HG02678 (cell line): Measurements from ENCODE around the gene TMC8.
A peak's percentile ranks its signal among the peaks of the same experiment; 100 is the strongest.
"Not testable (repeated sequence)": the region's sequence is repeated elsewhere in the genome, so short reads cannot be mapped to it uniquely, and the experiment has no call there.

Source experiments
- ATAC-seq: cut with Tn5 transposase; IDR thresholded peaks from one replicate; pipeline ENCODE4 v1.9.1; 2021; ENCODE audit warnings: mild to moderate bottlenecking, moderate library complexity; ENCODE audit not compliant: unreplicated experiment

The TMC8 gene

GRCh38 chr17:78130437-78131101 is at the start of gene TMC8:
Gene TMC8, plus strand, starts transcription at chr17:78130771. Its CDS starts 818 bp downstream, at chr17:78131589.
- peak; percentile 22 for ATAC-seq

DNA sequence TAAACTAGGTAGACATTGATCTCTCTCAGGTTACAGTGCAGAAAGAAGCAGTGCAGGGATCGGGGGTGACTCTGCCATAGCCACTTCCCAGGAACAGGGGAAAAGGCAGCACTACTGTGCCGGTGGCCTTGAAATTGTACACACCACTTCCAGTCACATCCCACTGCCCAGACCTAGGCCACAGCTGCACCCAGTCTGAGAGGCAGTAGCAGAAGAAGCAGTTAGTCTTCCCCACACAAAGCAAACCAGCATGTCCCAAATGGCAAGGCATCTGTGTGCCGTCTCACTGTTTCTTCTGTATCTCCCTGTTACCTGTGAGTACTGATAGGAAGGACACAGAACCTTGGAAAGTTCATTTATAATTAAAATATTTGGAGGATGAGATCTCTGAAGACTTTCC is 49.0 kb upstream of the TMC8 start:
- ATAC-seq = no peak

- not testable (repeated sequence) for ATAC-seq
These were observed 48.2 kb upstream of the TMC8 start for GRCh38 chr17:78082355-78082872.

DNA sequence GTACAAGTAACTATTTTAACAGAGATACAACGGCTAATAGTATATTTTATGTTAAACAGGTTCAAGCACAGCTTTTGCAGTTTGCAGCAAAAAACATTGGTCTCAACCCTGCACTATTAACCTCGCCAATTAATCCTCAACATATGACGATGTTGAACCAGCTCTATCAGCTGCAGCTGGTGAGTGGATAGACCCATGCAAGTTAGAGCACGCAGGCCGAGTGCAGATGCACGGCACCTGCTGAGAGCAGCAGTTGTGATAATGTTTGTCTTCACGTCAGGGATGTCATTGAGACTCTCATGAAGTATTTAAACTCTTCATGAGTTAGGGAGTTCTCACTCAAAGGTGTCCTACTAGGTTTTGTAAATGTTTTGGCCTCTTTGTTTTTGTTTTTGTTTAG is 47.6 kb upstream of the TMC8 start:
- ATAC-seq = no peak

- ATAC-seq = no peak
These were observed 43.8 kb upstream of the TMC8 start for GRCh38 chr17:78086740-78087139.

GRCh38 chr17:78088529-78088928 is 42.0 kb upstream of the TMC8 start:
- no peak for ATAC-seq

- no peak for ATAC-seq
These were observed 40.8 kb upstream of the TMC8 start for GRCh38 chr17:78089576-78090281.

- no peak for ATAC-seq
These were observed 37.7 kb upstream of the TMC8 start for GRCh38 chr17:78092794-78093324.

DNA sequence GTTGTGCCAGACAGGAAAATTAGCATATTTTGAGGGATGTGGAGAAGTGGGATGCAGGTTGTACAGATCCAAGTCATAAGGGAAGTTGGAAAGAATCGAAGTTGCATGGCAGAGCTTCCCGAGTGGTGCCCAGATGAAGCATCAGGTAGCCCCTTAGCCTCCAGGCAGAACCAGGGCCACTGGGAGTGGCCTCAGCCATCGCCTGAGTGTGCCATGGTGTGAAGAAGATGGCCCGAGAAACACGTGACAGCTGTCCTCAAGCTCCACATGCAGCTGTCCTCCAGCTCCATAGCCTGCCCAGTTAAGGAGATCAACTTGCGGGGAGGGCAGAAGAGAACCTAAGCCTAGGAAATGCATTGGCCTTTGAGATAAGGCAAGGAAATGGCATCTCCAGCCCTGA is 35.5 kb upstream of the TMC8 start:
- no peak for ATAC-seq

DNA sequence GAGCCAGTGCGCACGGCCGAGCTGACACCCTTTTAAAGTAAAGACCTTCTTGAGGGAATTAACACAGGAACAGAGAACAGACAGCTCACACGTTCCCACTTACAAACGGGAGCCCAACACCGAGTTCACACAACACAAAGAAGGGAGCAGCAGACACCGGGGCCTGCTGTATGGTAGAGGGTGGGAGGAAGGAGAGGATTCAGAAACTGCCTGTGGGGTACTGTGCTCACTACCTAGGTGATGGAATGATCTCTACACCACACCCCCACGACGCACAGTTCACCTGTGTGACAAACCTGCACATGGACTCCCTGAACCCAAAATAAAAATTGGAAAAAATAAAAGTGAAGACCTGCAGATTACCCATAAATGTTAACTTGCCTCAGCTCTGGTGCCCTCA is 34.5 kb upstream of the TMC8 start:
- no peak for ATAC-seq

DNA sequence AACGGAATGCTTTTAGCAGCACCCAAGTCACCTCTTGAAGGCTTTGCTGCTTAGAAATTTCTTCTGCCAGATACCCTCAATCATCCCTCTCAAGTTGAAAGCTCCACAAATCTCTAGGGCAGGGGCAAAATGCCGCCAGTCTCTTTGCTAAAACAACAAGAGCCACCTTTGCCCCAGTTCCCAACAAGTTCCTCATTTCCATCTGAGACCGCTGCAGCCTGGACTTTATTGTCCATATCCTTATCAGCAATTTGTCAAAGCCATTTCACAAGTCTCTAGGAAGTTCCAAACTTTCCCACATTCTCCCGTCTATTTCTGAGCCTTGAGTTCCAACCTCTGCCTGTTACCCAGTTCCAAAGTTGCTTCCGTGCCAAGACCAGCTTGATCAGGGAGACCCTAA is 29.5 kb upstream of the TMC8 start:
- no peak for ATAC-seq

GRCh38 chr17:78101542-78101941 is 29.0 kb upstream of the TMC8 start:
- no peak for ATAC-seq

DNA sequence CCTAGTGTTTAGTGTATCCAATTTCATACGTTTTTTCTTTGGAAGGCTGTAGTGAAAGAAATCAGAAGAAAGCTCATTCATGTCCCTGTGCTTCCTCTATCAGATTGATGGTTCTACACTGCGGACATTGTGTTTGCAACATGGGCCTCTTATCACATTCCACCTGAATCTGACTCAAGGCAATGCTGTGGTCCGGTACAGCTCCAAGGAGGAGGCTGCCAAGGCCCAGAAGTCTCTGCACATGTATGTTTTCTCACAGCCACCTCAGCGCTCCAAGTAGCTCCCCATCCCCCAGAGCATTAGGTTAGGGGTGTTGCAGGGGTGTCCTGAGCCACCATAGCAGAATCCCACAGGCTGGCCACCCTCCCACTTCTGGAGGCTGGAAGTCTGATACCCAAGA is 27.3 kb upstream of the TMC8 start:
- ATAC-seq = no peak

DNA sequence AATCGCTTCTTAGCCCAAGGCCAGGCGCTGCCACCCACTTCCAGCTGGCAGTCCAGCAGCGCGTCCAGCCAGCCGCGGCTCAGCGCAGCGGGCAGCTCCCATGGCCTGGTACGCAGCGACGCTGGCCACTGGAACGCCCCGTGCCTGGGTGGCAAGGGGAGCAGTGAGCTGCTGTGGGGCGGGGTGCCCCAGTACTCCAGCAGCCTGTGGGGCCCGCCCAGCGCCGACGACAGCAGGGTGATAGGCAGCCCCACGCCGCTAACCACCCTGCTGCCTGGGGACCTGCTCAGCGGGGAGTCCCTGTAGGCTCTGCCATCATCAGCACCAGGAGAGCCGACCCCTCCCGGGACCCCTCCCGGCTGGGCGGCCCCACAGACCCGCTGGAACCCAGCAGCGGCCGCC is 26.0 kb upstream of the TMC8 start:
- no peak for ATAC-seq

- no peak for ATAC-seq
These were observed 25.5 kb upstream of the TMC8 start for GRCh38 chr17:78105101-78105500.

GRCh38 chr17:78105551-78105950 is 25.0 kb upstream of the TMC8 start:
- no peak for ATAC-seq

DNA sequence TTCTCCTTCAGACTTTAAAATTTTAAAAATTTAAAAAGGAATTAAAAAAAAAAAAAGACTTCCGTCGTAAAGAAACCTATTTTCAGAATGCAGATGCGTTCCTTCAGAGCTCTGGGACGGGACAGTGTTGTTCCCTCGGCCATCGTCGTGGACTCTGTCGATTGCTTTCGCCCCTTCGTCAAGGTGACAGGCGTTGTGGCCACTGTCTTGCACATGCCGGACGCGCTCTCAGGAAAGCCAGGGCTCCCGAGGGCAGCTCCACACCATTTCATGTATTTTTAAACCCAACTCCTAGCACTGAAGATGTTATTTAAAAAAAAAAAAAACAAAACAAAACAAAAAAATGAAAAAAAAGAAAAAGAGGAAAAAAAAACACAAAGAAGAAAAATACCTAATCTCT is 24.4 kb upstream of the TMC8 start:
- no peak for ATAC-seq

- no peak for ATAC-seq
These were observed 23.1 kb upstream of the TMC8 start for GRCh38 chr17:78107457-78107856.

- no peak for ATAC-seq
These were observed 22.4 kb upstream of the TMC8 start for GRCh38 chr17:78107976-78108725.

GRCh38 chr17:78108726-78109488 is 21.7 kb upstream of the TMC8 start:
- ATAC-seq = no peak

- ATAC-seq = no peak
These were observed 21.1 kb upstream of the TMC8 start for GRCh38 chr17:78109489-78109761.
